ENCODE measurements around the gene GNAI3. TPM values are rescaled to one million over a fixed set of nuclear protein-coding genes. Genes with fewer than 3 reads are reported as not detected.

The GNAI3 gene
- total and polyA plus RNA-seq, 8 donors: 6.4 to 11.5 (median 10.8) TPM

GRCh38 chr1:109661391-109661790 lies 113.0 kb downstream of the GNAI3 start:
- TF ChIP-seq CTCF (IDR thresholded peaks at IDR 0.05): no peak
- intact Hi-C loops (cut with DNase I): no loop called here
- peaks cover 0 to 14% of the 10 kb centered on the region in 2 donors for H3K36me3 ChIP-seq
- H3K4me1 ChIP-seq: peaks cover 0 to 8% of the 10 kb centered on the region in 2 donors
- no peaks in the 10 kb centered on the region for H3K9me3 ChIP-seq
- H3K27me3 ChIP-seq: no peaks in the 10 kb centered on the region
- H3K27ac ChIP-seq: no peak overlapping the region
- ATAC-seq: no peak
- DNase-seq: no peak
- H3K4me3 ChIP-seq: no peak overlapping the region

GRCh38 chr1:109664671-109665070 lies 116.3 kb downstream of the GNAI3 start:
- ATAC-seq: no peak
- no peak for TF ChIP-seq CTCF (IDR thresholded peaks at IDR 0.05)
- Histone ChIP-seq H3K4me1 (peaks cover 0 to 15% of the 10 kb centered on the region in 2 donors), H3K4me3 (no peak overlapping the region), H3K36me3 (peaks cover 0 to 6% of the 10 kb centered on the region in 2 donors), H3K9me3 (no peaks in the 10 kb centered on the region), H3K27ac (no peak overlapping the region), H3K27me3 (no peaks in the 10 kb centered on the region)
- intact Hi-C loops (cut with DNase I): no loop called here
- no peak for DNase-seq

GRCh38 chr1:109667452-109668122 lies 119.2 kb downstream of the GNAI3 start, which contains the start of gene GSTM2:
Gene GSTM2, plus strand, starts transcription at chr1:109668057. Its CDS starts 59 bp downstream, at chr1:109668116.
- Histone ChIP-seq H3K27ac (no peak within 1 kb of the TSS), H3K4me1 (peaks cover 0 to 15% of the 10 kb centered on the region in 2 donors), H3K36me3 (no peaks in the 10 kb centered on the region), H3K9me3 (no peaks in the 10 kb centered on the region), H3K4me3 (peak within 1 kb of the TSS; percentile 27 to 44), H3K27me3 (no peaks in the 10 kb centered on the region)
- DNase-seq (peak; percentile 91 to 98 (median 94)), ATAC-seq (peak; percentile 100)
- intact Hi-C loops (cut with DNase I): no loop called here
- TF ChIP-seq CTCF (IDR thresholded peaks at IDR 0.05): no peak

Other genes with a start within 250 kb of the GNAI3 start
- gene MYBPHL, start 241.6 kb upstream of the GNAI3 start, total RNA-seq: 10 to 100 TPM in 1 of 2 donors, not detected in 1; 21.4 TPM
- 1 to 10 TPM in 1 of 6 donors, under 1 TPM in 4, not detected in 1; 0.24 to 1.0 (median 0.27) TPM for gene MYBPHL, start 241.6 kb upstream of the GNAI3 start, polyA plus RNA-seq (ENCODE audit: insufficient read length in 6 of 6)
- 100 to 1,000 TPM; 123 to 165 TPM for gene SORT1, start 150.7 kb upstream of the GNAI3 start, total RNA-seq
- gene SORT1, start 150.7 kb upstream of the GNAI3 start, polyA plus RNA-seq (ENCODE audit: insufficient read length in 6 of 6): 10 to 100 TPM; 39.4 to 46.9 (median 45.6) TPM
- 10 to 100 TPM; 62.2 to 89.0 TPM for gene PSMA5, start 122.2 kb upstream of the GNAI3 start, total RNA-seq
- 10 to 100 TPM; 74.2 to 94.7 (median 89.7) TPM for gene PSMA5, start 122.2 kb upstream of the GNAI3 start, polyA plus RNA-seq (ENCODE audit: insufficient read length in 6 of 6)
- 1 to 10 TPM; 3.6 to 4.5 TPM for gene SYPL2, start 82.1 kb upstream of the GNAI3 start, total RNA-seq
- gene SYPL2, start 82.1 kb upstream of the GNAI3 start, polyA plus RNA-seq (ENCODE audit: insufficient read length in 6 of 6): under 1 TPM; 0.14 to 0.37 (median 0.21) TPM
- 1 to 10 TPM; 4.7 to 5.6 TPM for gene ATXN7L2, start 64.7 kb upstream of the GNAI3 start, total RNA-seq
- 10 to 100 TPM in 2 of 6 donors, 1 to 10 TPM in 4; 7.4 to 11.7 (median 8.2) TPM for gene ATXN7L2, start 64.7 kb upstream of the GNAI3 start, polyA plus RNA-seq (ENCODE audit: insufficient read length in 6 of 6)
- 10 to 100 TPM; 11.3 to 14.9 TPM for gene CYB561D1, start 54.5 kb upstream of the GNAI3 start, total RNA-seq
- gene CYB561D1, start 54.5 kb upstream of the GNAI3 start, polyA plus RNA-seq (ENCODE audit: insufficient read length in 6 of 6): 1 to 10 TPM; 6.0 to 10.0 (median 7.6) TPM
- 1 to 10 TPM; 4.1 to 8.1 TPM for gene AMIGO1, start 38.9 kb upstream of the GNAI3 start, total RNA-seq
- 1 to 10 TPM; 3.1 to 4.6 (median 3.5) TPM for gene AMIGO1, start 38.9 kb upstream of the GNAI3 start, polyA plus RNA-seq (ENCODE audit: insufficient read length in 6 of 6)
- gene GPR61, start 8.7 kb upstream of the GNAI3 start, total RNA-seq: not detected
- under 1 TPM; 0.43 to 0.93 (median 0.69) TPM for gene GPR61, start 8.7 kb upstream of the GNAI3 start, polyA plus RNA-seq (ENCODE audit: insufficient read length in 6 of 6)
- not detected for gene GNAT2, start 71.0 kb downstream of the GNAI3 start, total RNA-seq
- under 1 TPM in 1 of 6 donors, not detected in 5; 0.21 TPM for gene GNAT2, start 71.0 kb downstream of the GNAI3 start, polyA plus RNA-seq (ENCODE audit: insufficient read length in 6 of 6)
- gene AMPD2, start 71.2 kb downstream of the GNAI3 start, total RNA-seq: 10 to 100 TPM; 49.5 to 86.9 TPM
- 10 to 100 TPM; 38.7 to 62.1 (median 47.4) TPM for gene AMPD2, start 71.2 kb downstream of the GNAI3 start, polyA plus RNA-seq (ENCODE audit: insufficient read length in 6 of 6)
- 10 to 100 TPM; 20.2 to 22.2 TPM for gene GSTM4, start 107.5 kb downstream of the GNAI3 start, total RNA-seq
- gene GSTM4, start 107.5 kb downstream of the GNAI3 start, polyA plus RNA-seq (ENCODE audit: insufficient read length in 6 of 6): 10 to 100 TPM; 28.7 to 37.2 (median 29.8) TPM
- gene GSTM2, start 119.4 kb downstream of the GNAI3 start, total RNA-seq: 10 to 100 TPM; 25.4 to 28.3 TPM
- gene GSTM2, start 119.4 kb downstream of the GNAI3 start, polyA plus RNA-seq (ENCODE audit: insufficient read length in 6 of 6): 100 to 1,000 TPM; 188 to 281 (median 236) TPM
- 10 to 100 TPM in 1 of 2 donors, not detected in 1; 24.9 TPM for gene GSTM1, start 139.2 kb downstream of the GNAI3 start, total RNA-seq
- 100 to 1,000 TPM in 3 of 6 donors, 10 to 100 TPM in 1, 1 to 10 TPM in 2; 1.7 to 165 (median 99.6) TPM for gene GSTM1, start 139.2 kb downstream of the GNAI3 start, polyA plus RNA-seq (ENCODE audit: insufficient read length in 6 of 6)
- gene GSTM5, start 163.6 kb downstream of the GNAI3 start, total RNA-seq: 10 to 100 TPM in 1 of 2 donors, 1 to 10 TPM in 1; 8.4 to 11.6 TPM
- gene GSTM5, start 163.6 kb downstream of the GNAI3 start, polyA plus RNA-seq (ENCODE audit: insufficient read length in 6 of 6): 10 to 100 TPM; 56.3 to 91.2 (median 65.1) TPM
- 10 to 100 TPM; 13.8 to 30.9 TPM for gene GSTM3, start 192.4 kb downstream of the GNAI3 start, total RNA-seq
- 100 to 1,000 TPM in 4 of 6 donors, 10 to 100 TPM in 2; 83.6 to 142 (median 114) TPM for gene GSTM3, start 192.4 kb downstream of the GNAI3 start, polyA plus RNA-seq (ENCODE audit: insufficient read length in 6 of 6)
- not detected for gene EPS8L3, start 215.3 kb downstream of the GNAI3 start, total RNA-seq
- gene EPS8L3, start 215.3 kb downstream of the GNAI3 start, polyA plus RNA-seq (ENCODE audit: insufficient read length in 6 of 6): under 1 TPM; 0.21 to 0.99 (median 0.52) TPM